Measurements from ENCODE around the gene EGFR. TPM values are rescaled to one million over a fixed set of nuclear protein-coding genes. Genes with fewer than 3 reads are reported as not detected.

EGFR gene
- polyA plus RNA-seq, 1 of the 3 experiments (the other 2 are of a cell fraction): 37.6 TPM

GRCh38 chr7:55104123-55104522 lies 85.3 kb downstream of the EGFR start (continued):
- TF ChIP-seq REST (IDR thresholded peaks at IDR 0.05; ENCODE audit: low read depth, low read length) (no peak), NRF1 (IDR thresholded peaks at IDR 0.05; ENCODE audit: low read depth, low read length) (no peak), FOSL2 (IDR thresholded peaks at IDR 0.05; ENCODE audit: borderline replicate concordance, low read depth) (no peak), TEAD4 (IDR thresholded peaks at IDR 0.05; ENCODE audit: borderline replicate concordance, insufficient read depth) (no peak), SMC3 (IDR thresholded peaks at IDR 0.05; ENCODE audit: low read depth, low read length) (no peak)

- H2AFZ ChIP-seq (ENCODE audit: low read depth): no peak overlapping the region
- ChIA-PET CTCF (interaction anchor here (1.4 to 1.8 kb wide), 3 partner anchors 13 to 316 kb away, joined by 3 to 8 read pairs (median 4); no protein-coding TSS in a partner anchor), POLR2A (no interaction called here)
- H3K9ac ChIP-seq: no peak overlapping the region; the same call in 1 of the 2 replicates
- H3F3A ChIP-seq (replicated peaks; ENCODE audit: insufficient read depth): peaks cover 32% of the 10 kb centered on the region
- peaks cover 6 to 17% of the 10 kb centered on the region in 2 experiments for H3K36me3 ChIP-seq (replicated peaks in 1 of 2; ENCODE audit: control insufficient read depth in 1 of 2, insufficient read depth in 2 of 2, low read length in 1 of 2)
- no peak overlapping the region for H3K4me3 ChIP-seq (ENCODE audit: low read depth in 2 of 2, low read length in 1 of 2)
- H3K27me3 ChIP-seq (ENCODE audit: insufficient read depth): no peaks in the 10 kb centered on the region
- H3K4me2 ChIP-seq: peak overlapping the region; percentile 38; the same call in 1 of the 2 replicates
- peaks cover 97% of the 10 kb centered on the region for H3K79me2 ChIP-seq (ENCODE audit: insufficient read depth)
- H4K20me1 ChIP-seq (ENCODE audit: insufficient read depth): peaks cover 69% of the 10 kb centered on the region
- peak overlapping the region; percentile 54 to 76; a peak in 3 of 4 replicates for H3K27ac ChIP-seq (ENCODE audit: low read depth in 2 of 2, low read length in 1 of 2)
- no peaks in the 10 kb centered on the region for H3K9me2 ChIP-seq
- no peak for DNase-seq
- 49% methylated on average over 3 of the region's 3 CpGs for WGBS (ENCODE audit: low lambda C conversion rate)
- no peaks in the 10 kb centered on the region for H3K9me3 ChIP-seq
- H3K4me1 ChIP-seq (ENCODE audit: control insufficient read depth in 1 of 2, insufficient read depth in 2 of 2, low read depth in 1 of 2, low read length in 1 of 2): peaks cover 45 to 60% of the 10 kb centered on the region in 2 experiments
- TF ChIP-seq CTCF (IDR thresholded peaks at IDR 0.05) (no peak), FOSL2 (IDR thresholded peaks at IDR 0.05; ENCODE audit: borderline replicate concordance, low read depth) (peak; percentile 23; the same call in 1 of the 2 replicates), POLR2AphosphoS5 (IDR thresholded peaks at IDR 0.05; ENCODE audit: low read depth, low read length) (peak; percentile 33; the same call in 1 of the 2 replicates), SMC3 (IDR thresholded peaks at IDR 0.05; ENCODE audit: low read depth, low read length) (no peak), GABPA (IDR thresholded peaks at IDR 0.05; ENCODE audit: low read depth) (no peak), MEF2A (IDR thresholded peaks at IDR 0.05; ENCODE audit: borderline replicate concordance, low read depth) (peak; percentile 32; the same call in 1 of the 2 replicates), RFX5 (IDR thresholded peaks at IDR 0.05; ENCODE audit: low read length) (no peak), FOXJ3 (CRISPR knock-in tag; IDR thresholded peaks at IDR 0.05) (no peak), GATA2 (CRISPR knock-in tag; IDR thresholded peaks at IDR 0.05) (no peak), NFIC (IDR thresholded peaks at IDR 0.05; ENCODE audit: borderline replicate concordance) (peak; percentile 56), USF1 (IDR thresholded peaks at IDR 0.05; ENCODE audit: borderline replicate concordance, low read depth) (no peak), RCOR1 (IDR thresholded peaks at IDR 0.05; ENCODE audit: low read length) (no peak), TCF12 (IDR thresholded peaks at IDR 0.05) (peak; percentile 81), ELF1 (IDR thresholded peaks at IDR 0.05) (peak; percentile 36; the same call in 1 of the 2 replicates), JUND (IDR thresholded peaks at IDR 0.05) (peak; percentile 40; the same call in 1 of the 2 replicates), REST (IDR thresholded peaks at IDR 0.05; ENCODE audit: low read depth, low read length) (no peak), CHD2 (IDR thresholded peaks at IDR 0.05; ENCODE audit: low read length, partially characterized antibody) (no peak), PBX3 (IDR thresholded peaks at IDR 0.05) (peak; percentile 96)
These were observed 86.1 kb downstream of the EGFR start for GRCh38 chr7:55104712-55105433.

Measured in SK-N-SH (cell line).